HCT116 (cell line): ENCODE measurements around the gene RPS6KA2.
A peak's percentile ranks its signal among the peaks of the same experiment; 100 is the strongest.
"Not testable (repeated sequence)": the region's sequence is repeated elsewhere in the genome, so short reads cannot be mapped to it uniquely, and the experiment has no call there.

Experiments
- CTCF ChIP-seq, 3 experiments: fragments of 200-600 bp in 1 of 3; sonication (generic) in 1 of 3; IDR thresholded peaks in 2 of 3; conservative IDR thresholded peaks in 1 of 3; 2 replicates each; pipeline ENCODE4 v1.5.1; 2012 to 2017; ENCODE audit warnings: low read depth in 2 of 3, low read length in 2 of 3, antibody characterized with exemption in 1 of 3, borderline replicate concordance in 1 of 3, control low read depth in 1 of 3, mild to moderate bottlenecking in 1 of 3, mixed read lengths in 1 of 3, mixed run types in 1 of 3, moderate library complexity in 1 of 3; ENCODE audit not compliant: insufficient read depth in 1 of 3
- EZH2 ChIP-seq: fragments of 200-600 bp; sonication (generic); IDR thresholded peaks from 2 replicates; pipeline ENCODE4 v1.6.1; 2017; ENCODE audit warnings: antibody characterized with exemption, mixed run types
- EZH2phosphoT487 ChIP-seq: fragments of 200-600 bp; IDR thresholded peaks from 2 replicates; pipeline ENCODE4 v1.6.1; 2018; ENCODE audit warnings: antibody characterized with exemption, borderline replicate concordance
- SIN3A ChIP-seq: IDR thresholded peaks from 2 replicates; pipeline ENCODE4 v1.6.1; 2012; ENCODE audit warnings: low read depth
- SP1 ChIP-seq: IDR thresholded peaks from 2 replicates; pipeline ENCODE4 v1.6.1; 2012; ENCODE audit warnings: low read depth
- TF ChIP-seq, protein P1 (sequence below): IDR thresholded peaks from 2 replicates; pipeline ENCODE4 v1.6.1; 2012; ENCODE audit warnings: low read depth

DNA sequence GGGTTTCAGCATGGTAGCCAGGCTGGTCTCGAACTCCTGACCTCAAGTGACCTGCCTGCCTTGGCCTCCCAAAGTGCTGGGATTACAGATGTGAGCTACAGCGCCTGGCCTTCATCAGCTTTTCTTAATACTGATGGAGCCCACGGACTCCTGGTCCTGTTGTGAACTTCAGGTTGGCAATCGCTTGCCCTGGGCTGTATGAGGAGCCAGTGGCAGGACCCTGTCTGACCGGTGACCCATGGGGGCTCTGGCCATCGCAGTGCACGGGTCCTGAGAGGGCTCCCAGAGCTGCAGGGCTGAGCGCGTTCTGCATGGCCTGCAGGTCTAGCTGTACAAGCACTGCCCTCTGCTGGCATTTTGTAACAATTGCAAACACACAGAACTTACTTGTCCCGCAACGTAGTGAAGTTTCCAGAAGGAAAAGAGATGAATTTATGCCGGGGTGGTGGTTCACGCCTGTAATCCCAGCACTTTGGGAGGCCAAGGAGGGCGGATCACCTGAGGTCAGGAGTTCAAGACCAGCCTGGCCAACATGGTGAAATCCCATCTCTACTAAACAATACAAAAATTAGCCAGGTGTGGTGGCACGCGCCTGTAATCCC is 226.3 kb downstream of the RPS6KA2 start:
- TF ChIP-seq SIN3A, EZH2phosphoT487, SP1, EZH2: not testable (repeated sequence)
- TF ChIP-seq CTCF (IDR thresholded peaks at IDR 0.05 in 2 of 3, conservative IDR thresholded peaks at IDR 0.05 in 1 of 3; ENCODE audit: borderline replicate concordance in 1 of 3, insufficient read depth in 1 of 3, low read depth in 2 of 3, low read length in 2 of 3) = peak; percentile 66 to 87 (median 68)
- TF ChIP-seq, protein P1, sequence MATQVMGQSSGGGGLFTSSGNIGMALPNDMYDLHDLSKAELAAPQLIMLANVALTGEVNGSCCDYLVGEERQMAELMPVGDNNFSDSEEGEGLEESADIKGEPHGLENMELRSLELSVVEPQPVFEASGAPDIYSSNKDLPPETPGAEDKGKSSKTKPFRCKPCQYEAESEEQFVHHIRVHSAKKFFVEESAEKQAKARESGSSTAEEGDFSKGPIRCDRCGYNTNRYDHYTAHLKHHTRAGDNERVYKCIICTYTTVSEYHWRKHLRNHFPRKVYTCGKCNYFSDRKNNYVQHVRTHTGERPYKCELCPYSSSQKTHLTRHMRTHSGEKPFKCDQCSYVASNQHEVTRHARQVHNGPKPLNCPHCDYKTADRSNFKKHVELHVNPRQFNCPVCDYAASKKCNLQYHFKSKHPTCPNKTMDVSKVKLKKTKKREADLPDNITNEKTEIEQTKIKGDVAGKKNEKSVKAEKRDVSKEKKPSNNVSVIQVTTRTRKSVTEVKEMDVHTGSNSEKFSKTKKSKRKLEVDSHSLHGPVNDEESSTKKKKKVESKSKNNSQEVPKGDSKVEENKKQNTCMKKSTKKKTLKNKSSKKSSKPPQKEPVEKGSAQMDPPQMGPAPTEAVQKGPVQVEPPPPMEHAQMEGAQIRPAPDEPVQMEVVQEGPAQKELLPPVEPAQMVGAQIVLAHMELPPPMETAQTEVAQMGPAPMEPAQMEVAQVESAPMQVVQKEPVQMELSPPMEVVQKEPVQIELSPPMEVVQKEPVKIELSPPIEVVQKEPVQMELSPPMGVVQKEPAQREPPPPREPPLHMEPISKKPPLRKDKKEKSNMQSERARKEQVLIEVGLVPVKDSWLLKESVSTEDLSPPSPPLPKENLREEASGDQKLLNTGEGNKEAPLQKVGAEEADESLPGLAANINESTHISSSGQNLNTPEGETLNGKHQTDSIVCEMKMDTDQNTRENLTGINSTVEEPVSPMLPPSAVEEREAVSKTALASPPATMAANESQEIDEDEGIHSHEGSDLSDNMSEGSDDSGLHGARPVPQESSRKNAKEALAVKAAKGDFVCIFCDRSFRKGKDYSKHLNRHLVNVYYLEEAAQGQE = not testable (repeated sequence)
